K562 treated with DMSO at 1 percent for 12 hours (cell line): ENCODE measurements around the gene POU2AF3. TPM values are rescaled to one million over a fixed set of nuclear protein-coding genes. Genes with fewer than 3 reads are reported as not detected.

Experiments
- total RNA-seq: library from RNA; unstranded; fragments of 300-600 nt; gene quantifications from 2 replicates; pipeline ENCODE4 v1.2.3, GENCODE V29; 2022; ENCODE audit not compliant: insufficient read depth

POU2AF3 gene
- total RNA-seq, result not detected in 2 replicates

GRCh38 chr11:111298413-111299100 is at the start of gene POU2AF3:
Gene POU2AF3, plus strand, starts transcription at chr11:111298546. Its CDS starts 36 bp downstream, at chr11:111298582.

Other genes with a start within 250 kb of the POU2AF3 start
- gene POU2AF2, start 52.8 kb upstream of the POU2AF3 start, total RNA-seq, result not detected in 2 replicates
- not detected in 2 replicates for gene POU2AF1, start 80.7 kb downstream of the POU2AF3 start, total RNA-seq
- gene BTG4, start 213.8 kb downstream of the POU2AF3 start, total RNA-seq, result not detected in 2 replicates
- not detected in 2 replicates for gene HOATZ, start 216.2 kb downstream of the POU2AF3 start, total RNA-seq
- not detected in 2 replicates for gene LAYN, start 242.2 kb downstream of the POU2AF3 start, total RNA-seq